ENCODE results near the gene PLVAP. TPM values are rescaled to one million over a fixed set of nuclear protein-coding genes. Genes with fewer than 3 reads are reported as not detected.

The PLVAP gene
- total RNA-seq, 1 donor from 2014 or later, result 0.84 TPM

DNA sequence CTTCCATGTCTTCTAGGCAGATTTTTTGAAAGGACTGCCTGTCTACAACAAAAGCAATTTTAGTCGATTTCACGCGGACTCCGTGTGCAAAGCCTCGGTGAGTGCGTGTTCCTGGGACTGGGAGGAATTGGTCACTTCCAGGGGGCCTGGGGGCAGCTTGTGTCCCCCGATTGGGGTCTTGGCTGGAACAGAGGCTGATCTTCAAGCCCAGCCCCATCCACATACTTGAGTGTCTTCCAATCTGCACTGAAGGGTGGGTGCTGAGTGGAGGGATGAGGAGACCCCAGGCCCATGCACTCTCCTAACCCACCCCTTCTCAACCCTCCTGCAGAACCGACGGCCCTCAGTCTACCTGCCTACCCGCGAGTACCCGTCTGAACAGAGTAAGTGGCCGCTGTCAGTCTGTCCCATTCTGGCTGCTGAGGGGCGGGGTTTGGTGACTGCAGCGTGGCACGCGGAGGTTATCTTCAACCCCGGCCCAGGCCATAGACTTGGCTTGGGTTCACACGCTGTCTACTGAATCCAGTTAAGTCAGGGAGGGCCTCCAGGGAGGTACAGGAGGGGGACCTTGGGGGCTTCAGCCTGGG, 63.0 kb downstream of the PLVAP start:
- TF ChIP-seq, protein P1, sequence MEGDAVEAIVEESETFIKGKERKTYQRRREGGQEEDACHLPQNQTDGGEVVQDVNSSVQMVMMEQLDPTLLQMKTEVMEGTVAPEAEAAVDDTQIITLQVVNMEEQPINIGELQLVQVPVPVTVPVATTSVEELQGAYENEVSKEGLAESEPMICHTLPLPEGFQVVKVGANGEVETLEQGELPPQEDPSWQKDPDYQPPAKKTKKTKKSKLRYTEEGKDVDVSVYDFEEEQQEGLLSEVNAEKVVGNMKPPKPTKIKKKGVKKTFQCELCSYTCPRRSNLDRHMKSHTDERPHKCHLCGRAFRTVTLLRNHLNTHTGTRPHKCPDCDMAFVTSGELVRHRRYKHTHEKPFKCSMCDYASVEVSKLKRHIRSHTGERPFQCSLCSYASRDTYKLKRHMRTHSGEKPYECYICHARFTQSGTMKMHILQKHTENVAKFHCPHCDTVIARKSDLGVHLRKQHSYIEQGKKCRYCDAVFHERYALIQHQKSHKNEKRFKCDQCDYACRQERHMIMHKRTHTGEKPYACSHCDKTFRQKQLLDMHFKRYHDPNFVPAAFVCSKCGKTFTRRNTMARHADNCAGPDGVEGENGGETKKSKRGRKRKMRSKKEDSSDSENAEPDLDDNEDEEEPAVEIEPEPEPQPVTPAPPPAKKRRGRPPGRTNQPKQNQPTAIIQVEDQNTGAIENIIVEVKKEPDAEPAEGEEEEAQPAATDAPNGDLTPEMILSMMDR (IDR thresholded peaks at IDR 0.05), result no peak
- Mint-ChIP-seq H3K27ac (no peak overlapping the region), H3K4me3 (no peak overlapping the region), H3K9me3 (no peaks in the 10 kb centered on the region), H3K36me3 (ENCODE audit: low read depth) (peaks cover 41% of the 10 kb centered on the region), H3K4me1 (peaks cover 20% of the 10 kb centered on the region), H3K27me3 (no peaks in the 10 kb centered on the region)
- ChIA-PET POLR2A (no interaction called here), CTCF (no interaction called here)
- intact Hi-C loops (cut with micrococcal nuclease), result no loop called here
- ATAC-seq (ENCODE audit: low read depth) (no peak), DNase-seq (no peak)

DNA sequence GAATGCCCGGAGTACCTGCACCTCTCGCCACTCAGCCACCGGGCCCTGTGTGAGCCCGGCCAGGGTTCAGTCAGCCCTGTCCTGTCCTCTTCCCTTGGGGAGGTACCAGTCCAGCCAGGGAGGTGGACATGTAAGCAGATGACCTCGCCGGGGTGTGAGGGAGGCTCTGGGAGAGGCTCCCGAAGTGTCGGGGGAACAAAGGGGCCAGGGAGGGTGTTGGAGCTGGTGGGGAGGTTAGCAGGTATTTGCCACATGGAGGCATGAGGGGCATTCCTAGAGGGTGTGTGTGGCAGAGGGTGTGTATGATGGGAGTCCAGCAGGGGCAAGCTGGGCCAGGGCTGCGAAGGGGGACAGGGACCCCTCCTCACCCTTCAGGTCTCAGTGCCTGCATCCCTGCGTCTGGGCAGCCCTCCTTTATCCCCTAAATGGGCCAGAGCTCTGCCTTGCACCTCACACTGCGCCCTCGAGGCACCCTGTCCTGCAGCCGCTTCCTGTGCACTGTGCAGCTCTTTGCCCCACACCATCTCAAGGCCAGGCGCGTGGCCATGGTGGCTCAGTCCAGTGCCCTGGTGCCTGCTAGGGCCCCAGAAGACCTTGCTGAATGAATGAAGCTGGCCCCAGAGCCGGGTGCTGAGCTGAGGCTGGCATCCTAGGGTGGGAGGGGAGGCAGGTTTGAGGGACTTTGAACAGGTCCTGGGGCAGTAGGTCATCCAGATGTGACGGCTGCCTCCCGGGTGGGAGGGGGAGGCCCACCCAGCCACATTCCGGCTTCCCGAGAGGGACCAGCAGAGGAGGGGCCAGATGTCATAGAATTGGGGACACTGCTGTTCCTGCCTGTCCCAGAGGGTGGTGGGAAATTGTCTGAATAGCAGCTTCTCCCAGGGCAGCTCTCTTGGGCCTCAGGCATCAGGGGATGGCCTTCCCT, 64.7 kb downstream of the PLVAP start:
- DNase-seq (no peak), ATAC-seq (ENCODE audit: low read depth) (no peak)
- H3K36me3 Mint-ChIP-seq (ENCODE audit: low read depth), result peaks cover 37% of the 10 kb centered on the region
- ChIA-PET POLR2A (no interaction called here), CTCF (no interaction called here)
- H3K4me1 Mint-ChIP-seq, result peaks cover 27% of the 10 kb centered on the region
- intact Hi-C loops (cut with micrococcal nuclease), result no loop called here
- H3K9me3 Mint-ChIP-seq, result no peaks in the 10 kb centered on the region
- H3K27me3 Mint-ChIP-seq, result no peaks in the 10 kb centered on the region
- no peak overlapping the region for H3K4me3 Mint-ChIP-seq
- TF ChIP-seq, protein P1 (IDR thresholded peaks at IDR 0.05), result no peak
- H3K27ac Mint-ChIP-seq, result no peak overlapping the region

- CTCF ChIA-PET, result no interaction called here
- intact Hi-C loops (cut with micrococcal nuclease), result no loop called here
- no peaks in the 10 kb centered on the region for H3K9me3 Mint-ChIP-seq
- peak overlapping the region; percentile 17 for H3K4me3 Mint-ChIP-seq
- H3K27ac Mint-ChIP-seq, result no peak overlapping the region
- H3K27me3 Mint-ChIP-seq, result no peaks in the 10 kb centered on the region
- no peak for DNase-seq
- no peak for ATAC-seq (ENCODE audit: low read depth)
- TF ChIP-seq, protein P1 (IDR thresholded peaks at IDR 0.05), result no peak
- H3K36me3 Mint-ChIP-seq (ENCODE audit: low read depth), result peaks cover 37% of the 10 kb centered on the region
- peaks cover 27% of the 10 kb centered on the region for H3K4me1 Mint-ChIP-seq
- POLR2A ChIA-PET, result no interaction called here
Observed at GRCh38 chr19:17311455-17312188, 65.5 kb downstream of the PLVAP start.

GRCh38 chr19:17309965-17310461, 67.1 kb downstream of the PLVAP start:
- DNase-seq (no peak), ATAC-seq (ENCODE audit: low read depth) (no peak)
- Mint-ChIP-seq H3K27ac (peak overlapping the region; percentile 59), H3K9me3 (no peaks in the 10 kb centered on the region), H3K4me3 (peak overlapping the region; percentile 96), H3K4me1 (peaks cover 37% of the 10 kb centered on the region), H3K36me3 (ENCODE audit: low read depth) (peaks cover 26% of the 10 kb centered on the region), H3K27me3 (no peaks in the 10 kb centered on the region)
- TF ChIP-seq, protein P1 (IDR thresholded peaks at IDR 0.05), result no peak
- CTCF ChIA-PET, result interaction anchor here (0.9 kb wide), 1 partner anchor 22 kb away, joined by 3 read pairs; no protein-coding TSS in a partner anchor
- intact Hi-C loops (cut with micrococcal nuclease), result loop anchor here (1.0 to 10.0 kb wide), 6 partner anchors 27 to 723 kb away; partner anchors contain the start of genes BABAM1, GTPBP3 and OCEL1
- POLR2A ChIA-PET, result interaction anchor here (0.7 to 1.9 kb wide), 4 partner anchors 18 to 34 kb away, joined by 3 to 24 read pairs (median 10); partner anchors contain the start of gene ANKLE1
